ELR (cell line): ENCODE results near the gene TUSC7.

ENCODE experiments used
- DNase-seq: peaks from one replicate; pipeline ENCODE4 v3.0.0-alpha.2; 2015; ENCODE audit warnings: low read depth

Gene TUSC7

DNA sequence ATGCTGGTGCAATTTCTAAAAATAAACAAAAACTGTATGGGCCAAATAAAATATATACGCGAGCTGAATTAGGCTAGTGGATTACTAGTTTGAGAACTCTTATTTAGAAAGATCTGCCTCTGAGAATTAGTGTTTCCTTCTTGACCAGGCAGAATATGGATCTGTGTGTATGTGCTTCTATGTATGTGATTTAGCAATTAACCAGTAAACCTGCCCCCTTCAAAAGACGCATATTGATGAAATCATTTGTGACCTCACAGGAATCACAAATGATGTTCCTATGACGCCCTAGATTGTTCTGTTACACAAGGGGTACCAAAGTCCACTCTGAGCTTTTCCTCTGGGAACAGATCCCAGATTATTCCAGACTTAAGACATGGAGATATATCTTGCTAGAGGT lies at the start of gene TUSC7:
Gene TUSC7, plus strand, starts transcription at position 301 of the 400 bp plus-strand sequence.
- DNase-seq, result no peak

DNA sequence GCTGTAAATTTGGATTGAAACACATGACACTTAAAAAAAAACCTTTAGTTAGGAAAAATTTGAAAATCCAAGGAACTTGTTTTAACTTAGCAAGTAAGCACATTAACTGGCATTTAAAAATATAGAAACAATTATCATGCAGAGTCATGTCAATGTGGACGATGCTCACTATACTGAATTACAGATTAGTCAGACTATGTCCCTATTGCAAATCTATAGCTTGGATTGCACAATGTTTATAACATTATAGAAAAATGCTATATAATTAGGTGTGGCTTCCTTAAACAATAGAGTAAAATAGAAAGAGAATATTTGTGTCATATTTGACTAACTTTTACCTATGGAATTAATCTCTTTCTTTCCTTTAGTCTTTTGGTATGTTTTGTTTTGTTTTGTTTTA lies 48.4 kb upstream of the TUSC7 start:
- DNase-seq, result no peak

DNA sequence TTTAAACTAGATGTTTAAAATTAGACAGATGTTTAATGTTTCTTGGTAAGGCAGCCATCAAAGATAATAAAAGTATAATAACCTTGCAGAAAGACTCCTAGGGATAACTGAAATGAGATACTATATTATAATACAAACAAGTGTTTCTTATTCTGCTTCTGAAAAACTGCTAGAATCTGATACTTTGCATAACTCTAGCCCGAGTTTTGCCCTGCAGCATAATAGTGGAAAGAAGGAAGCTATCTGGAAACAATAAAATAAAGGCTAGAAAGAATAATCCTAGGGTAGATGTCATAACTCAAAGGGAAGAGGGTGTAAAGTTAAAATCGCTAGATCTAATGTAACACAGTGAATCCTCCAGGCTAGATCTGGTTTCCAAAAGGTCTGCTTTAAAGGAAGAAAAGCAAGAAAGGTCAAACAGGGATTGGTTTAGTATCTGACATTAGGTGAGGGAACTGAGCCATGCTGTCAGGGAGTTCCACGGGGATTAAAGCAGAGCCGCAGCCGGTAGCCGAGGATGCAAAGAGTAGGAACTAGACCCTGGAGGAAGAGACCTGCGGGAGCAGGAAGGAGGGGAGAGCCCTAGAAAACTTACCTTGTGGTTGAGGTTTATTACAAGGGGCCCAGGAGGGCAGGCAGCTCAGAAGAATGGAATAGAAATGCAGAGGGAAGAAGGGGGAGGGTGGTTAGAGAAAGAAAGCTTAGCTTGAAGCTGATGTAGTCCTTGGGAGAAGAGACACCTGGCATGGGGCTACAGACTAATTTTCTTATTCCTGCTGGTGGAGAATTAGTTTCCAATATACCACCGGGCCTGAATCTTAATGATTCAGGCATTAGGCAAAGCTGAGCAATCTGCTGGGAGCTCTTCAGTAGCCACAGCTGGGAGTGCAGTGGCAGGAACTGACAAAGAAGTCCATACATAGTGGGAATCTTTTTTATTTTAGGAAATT lies 46.1 kb upstream of the TUSC7 start:
- DNase-seq, result no peak

DNA sequence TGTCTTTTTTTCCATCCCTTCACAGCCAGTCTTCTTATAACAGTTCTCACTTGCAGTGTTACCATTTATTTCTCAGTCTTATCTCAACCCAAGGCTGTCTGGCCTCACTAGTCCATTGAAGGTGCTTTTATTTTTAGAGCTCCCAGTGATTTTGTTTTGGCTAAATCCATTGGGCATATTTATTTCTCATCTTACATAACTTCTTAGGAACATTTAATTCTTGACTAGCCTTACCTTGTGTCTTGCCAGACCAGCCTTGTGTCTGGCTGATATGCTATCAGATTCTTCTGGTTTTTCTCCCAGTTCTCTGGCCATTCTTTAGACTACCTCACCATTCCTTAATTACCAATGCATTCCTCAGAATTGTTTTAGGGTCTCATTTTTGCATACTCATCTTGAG lies 42.3 kb upstream of the TUSC7 start:
- no peak for DNase-seq

DNA sequence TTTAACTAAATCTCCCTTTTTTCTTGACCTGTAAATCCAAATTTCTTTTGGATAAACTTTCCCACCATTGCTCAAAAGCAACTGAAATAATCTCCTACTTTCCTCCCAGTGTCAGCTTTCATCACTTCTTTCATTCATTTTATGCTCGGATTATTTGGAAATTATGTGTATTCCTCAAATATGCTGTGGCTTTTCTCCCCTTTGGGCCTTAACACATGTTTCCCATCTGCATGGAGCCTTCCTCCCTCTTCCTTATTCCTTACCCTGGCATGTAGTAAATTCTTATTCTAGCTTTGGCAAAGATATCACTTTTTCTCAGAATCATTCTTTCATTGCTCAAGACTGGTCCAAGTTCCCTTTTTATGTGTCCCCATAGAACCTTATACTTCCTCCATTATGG lies 41.8 kb upstream of the TUSC7 start:
- no peak for DNase-seq

DNA sequence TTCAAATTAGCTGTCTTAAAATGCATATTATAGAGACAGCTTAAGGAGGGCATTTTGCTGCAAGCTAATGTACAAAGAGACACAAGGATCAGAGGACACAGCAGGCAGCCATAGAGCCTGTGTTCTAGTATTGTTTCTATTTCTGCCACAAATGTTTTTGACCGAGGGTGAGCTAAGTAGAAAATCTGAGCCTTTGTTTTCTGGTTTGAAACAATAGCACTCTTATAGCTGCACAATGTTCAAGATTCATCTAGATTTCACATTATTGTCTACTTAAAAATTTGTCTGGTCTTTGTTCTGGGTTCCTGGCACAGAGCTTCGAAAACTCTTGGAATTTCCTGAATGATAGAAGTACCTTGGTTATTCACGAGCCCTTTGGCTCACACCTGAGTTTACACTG lies 40.0 kb upstream of the TUSC7 start:
- DNase-seq, result no peak

DNA sequence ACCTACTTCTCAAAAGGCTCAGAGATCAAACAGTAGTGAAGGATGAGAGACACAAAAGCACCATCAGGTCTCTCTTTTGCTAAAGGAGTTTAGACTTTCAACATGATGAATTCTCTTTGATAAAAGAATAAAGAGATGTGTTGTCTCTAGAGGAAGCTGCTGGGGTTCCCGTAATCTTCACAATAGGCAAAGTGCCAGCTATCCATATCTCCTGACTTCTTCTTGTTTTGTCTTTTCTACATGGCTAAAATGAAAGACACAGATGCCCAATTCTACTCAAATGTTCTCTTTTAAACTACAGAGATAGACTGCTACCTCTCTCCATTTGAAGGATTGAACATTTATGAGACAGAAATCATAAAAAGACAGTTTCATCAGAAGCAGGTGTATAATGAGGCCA lies 38.4 kb upstream of the TUSC7 start:
- DNase-seq, result no peak

DNA sequence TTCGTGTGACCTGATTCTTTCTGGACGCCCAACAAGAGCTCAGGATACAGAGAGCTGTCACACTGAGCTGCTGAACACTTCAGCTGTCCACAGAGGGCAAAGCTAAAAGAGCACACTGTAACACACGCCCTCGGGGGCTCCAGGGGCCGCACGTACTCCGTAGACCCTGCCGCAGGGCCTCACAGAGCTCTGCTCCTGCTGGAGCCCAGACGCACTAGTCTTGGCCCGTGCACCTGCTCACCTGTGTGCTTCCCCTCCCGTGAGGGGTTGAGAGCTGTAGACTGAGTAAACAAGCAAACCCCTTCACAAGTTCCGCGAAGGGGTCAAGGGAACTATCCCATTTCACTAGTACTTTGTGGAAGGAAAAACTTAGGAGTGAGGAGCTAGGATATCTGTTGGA lies 30.7 kb upstream of the TUSC7 start:
- no peak for DNase-seq

DNA sequence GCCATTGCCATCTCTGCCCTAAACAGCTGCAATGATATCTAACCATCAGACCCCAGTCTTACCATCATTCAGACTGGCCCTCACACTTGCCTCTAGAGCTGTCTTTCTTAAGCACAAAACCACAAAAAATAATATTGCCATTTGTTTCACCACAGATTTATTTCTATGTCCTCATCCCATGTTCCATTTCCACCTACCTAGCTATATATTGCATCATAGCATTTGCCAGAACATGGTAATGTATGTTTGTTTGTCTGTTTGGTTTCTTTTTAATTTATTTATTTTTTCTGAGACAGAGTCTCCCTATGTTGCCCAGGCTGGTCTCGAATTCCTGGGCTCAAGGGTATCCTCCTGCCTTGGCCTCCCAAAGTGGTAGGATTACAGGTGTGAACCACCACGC lies 18.5 kb upstream of the TUSC7 start:
- DNase-seq, result no peak

DNA sequence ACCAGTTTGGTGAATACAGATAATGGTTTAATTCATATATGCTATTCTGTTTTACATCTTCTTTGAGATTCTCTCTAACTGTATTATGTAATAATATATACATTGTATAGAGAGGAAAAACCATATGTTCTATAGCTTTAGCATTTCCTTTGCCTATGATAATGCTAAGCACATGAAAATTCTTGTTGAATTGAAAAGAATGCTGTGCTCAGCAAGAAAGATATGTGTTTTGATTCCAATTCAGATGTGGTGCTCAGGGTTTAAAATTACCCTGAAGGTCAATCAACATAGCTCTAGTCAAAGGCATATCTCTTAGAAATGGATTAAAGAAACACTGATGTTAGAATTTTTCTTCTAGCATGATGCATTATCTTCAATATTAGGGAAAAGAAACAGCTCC lies 8.5 kb upstream of the TUSC7 start:
- no peak for DNase-seq

DNA sequence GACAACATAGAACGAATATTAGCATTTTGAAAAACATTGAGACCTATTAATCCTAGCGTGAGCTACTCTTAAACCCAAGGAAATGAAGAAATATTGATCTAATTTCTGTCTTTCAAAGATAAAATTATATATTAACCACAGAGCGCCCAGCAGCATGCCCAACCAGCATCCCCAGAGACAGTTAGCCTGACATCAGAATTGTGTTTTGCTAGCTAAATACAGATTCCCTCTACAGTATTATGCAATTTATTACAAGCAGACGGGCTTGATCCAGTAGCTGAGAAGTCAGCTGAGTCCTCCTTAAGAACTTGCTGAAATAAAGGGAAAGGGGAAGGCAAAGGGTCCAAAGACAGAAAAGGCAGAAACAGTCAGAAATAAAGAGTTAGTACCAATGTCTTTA lies 7.2 kb upstream of the TUSC7 start:
- no peak for DNase-seq

DNA sequence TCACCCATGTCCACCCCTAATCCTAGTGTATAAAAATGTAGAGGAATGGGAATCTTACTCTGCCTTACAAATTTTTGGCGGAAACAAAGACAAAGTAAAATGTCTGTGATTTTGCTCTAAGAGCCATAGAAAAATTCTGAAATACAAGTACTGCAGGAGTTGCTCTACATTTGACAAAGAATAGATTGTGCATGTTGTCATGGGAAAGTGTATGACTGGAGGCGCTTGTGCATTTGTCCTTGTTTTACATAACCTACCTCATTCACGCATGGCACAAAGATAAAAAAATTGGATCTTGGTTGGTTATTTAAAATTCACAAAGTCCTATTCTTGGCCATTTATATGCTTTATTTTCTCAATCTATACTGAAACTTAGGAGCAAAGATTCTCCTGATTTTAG lies 2.0 kb upstream of the TUSC7 start:
- no peak for DNase-seq

DNA sequence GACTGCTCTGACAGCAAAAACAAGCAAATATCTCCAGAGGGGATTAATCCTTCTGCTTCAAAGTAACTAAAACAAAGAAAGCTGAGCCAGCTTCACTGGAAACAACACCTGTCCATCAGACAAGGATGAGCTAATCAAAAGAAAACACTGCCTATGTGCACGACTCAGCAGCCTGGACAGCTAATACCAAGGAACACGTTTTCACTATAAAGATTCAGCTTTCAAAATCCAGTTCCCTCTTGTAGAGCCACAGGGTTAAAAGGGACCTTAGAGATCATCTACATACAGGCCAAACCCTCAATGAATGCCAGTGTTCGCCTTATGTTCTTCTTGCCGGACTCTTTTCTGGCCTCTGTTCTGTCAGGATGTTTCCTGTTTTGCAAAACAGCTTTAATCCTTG lies 6.9 kb downstream of the TUSC7 start:
- DNase-seq, result no peak

DNA sequence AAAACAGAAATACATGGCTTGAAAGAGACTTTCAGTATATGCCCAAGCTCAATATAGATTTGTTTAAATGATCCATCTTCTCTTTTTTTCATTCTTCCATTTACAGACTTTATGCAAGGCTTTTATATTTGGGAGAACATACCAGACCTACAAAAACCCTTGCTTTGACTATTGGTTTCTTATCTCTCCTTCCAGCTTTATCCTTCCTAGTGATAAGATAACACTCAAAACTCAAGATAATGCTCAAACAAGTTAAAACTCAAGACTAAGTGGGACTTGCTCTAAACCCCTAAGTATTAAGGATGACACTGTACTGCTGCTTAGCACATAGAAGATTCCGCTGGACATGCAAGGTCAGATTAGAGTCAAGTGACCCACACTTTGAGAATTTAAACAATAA lies 8.0 kb downstream of the TUSC7 start:
- no peak for DNase-seq

DNA sequence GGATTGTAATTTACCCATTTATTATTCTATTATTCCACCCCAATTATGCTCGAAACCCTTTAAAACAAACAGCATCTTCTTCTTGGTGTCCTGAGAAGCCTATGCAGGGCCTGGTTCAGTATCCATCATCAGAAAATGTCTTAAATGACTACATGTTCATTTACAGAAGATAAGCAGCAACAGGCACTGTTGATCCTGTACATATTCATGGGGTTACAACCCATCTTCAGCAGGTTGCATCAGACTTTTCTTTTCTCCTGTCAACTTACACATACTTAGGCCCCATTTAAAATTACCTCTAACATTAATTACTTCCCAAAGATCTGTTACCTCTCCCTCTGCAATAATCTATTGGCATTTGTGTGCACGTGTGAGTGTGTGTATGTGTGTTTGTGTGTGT lies 18.9 kb downstream of the TUSC7 start:
- DNase-seq, result no peak

DNA sequence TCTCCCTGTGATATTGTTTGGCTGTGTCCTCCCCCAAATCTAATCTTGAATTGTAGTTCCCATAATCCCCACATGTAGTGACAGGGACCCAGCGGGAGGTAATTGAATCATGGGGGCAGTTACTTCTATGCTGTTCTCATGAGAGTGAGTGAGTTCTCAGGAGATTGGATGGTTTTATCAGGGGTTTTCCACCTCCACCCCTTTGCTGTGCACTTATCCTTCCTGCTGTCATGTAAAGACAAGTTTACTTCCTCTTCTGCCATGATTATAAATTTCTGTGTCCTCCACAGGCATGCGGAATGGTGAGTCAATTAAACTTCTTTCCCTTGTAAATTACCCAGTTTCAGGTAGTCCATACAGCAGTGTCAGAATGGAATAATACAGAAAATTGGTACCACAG lies 24.7 kb downstream of the TUSC7 start:
- no peak for DNase-seq

DNA sequence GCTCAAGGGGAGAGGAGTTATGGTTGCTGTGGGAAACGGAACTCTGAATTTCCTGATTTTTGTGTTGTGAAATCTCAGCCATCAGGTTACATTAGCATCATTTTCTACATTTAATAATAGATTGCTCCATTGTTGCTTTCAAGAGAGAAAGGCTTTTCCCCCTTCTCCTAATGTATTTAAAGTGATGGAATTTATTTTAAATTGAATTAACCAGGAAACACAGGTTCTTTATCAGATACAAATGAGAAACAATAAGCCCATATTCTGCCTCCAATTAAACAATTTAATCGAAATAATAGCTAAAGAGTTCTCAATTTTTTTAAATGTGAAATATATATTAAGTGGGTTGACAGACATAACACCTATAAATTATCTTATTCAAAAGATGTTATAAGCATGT lies 30.1 kb downstream of the TUSC7 start:
- DNase-seq, result no peak

DNA sequence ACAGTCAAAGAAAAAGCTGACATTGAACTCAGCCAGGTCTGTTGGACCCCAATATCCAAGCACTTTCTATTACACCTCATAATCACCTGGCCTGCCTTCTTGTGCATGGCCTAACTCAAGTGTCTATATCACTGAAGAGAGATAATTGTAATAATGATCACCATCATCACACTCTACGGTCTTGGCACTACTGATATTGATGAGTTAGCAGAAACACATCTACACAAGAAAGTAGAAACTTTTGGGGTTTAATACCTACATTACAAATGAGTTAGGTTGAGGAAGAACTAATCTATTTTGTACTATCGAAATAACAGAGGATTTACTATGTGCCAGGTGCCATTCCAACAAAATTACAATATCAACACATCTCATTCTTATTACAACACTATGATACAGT lies 30.7 kb downstream of the TUSC7 start:
- no peak for DNase-seq

DNA sequence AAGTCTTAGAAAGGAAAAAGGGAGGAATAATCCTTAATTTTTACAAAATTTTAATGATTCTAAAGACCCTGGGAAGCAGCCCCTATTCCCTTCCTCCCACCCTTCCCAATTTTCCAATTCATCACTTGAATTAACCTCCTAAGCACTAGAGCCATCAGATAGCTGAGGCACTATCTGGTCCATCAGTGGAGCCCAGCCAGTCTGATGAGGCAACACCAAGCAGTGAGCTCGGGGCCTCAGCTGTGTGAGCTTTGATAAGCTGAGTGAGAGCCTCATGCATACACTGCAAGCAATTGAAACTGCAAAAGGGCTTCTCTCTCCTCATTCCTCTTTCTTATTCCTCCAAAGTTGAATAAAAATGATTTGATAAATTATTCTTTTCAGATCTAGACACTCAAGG lies 31.9 kb downstream of the TUSC7 start:
- no peak for DNase-seq

DNA sequence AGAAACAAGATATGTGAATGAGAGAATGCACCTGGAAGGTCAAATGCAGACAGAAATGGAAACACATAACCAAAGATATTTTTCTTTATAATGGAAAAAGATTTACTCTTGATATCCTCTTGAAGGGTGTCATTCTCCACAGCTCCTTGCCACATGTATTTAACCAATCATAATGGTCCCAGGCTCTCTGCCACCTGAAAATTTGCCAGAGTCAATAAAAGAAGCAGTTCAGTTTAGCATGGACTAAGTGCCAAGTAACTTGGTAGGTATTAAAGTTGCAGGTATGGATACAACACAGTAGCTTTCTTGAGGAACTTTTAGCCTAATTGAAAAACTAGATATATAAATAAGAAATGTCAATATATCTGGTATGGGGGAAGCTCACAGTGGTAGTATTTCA lies 33.5 kb downstream of the TUSC7 start:
- DNase-seq, result no peak

DNA sequence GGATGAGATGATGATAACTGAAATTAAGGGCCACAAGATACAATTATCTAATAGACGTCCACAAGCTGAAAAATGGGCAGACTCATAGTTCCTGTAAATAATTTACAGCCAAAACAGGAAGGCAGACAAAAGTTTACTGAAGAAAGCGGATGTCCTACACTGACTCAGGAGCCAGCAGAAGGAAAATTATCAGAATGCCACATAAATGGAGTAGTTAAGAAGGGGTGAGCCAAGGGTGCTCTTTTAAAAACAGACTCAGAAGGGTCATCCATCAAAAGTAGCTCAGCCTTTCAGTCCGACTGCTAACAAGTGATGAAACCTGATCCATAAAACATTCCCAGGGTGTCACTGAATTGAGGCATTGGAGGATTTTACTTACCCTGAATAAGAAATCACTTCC lies 39.8 kb downstream of the TUSC7 start:
- no peak for DNase-seq

DNA sequence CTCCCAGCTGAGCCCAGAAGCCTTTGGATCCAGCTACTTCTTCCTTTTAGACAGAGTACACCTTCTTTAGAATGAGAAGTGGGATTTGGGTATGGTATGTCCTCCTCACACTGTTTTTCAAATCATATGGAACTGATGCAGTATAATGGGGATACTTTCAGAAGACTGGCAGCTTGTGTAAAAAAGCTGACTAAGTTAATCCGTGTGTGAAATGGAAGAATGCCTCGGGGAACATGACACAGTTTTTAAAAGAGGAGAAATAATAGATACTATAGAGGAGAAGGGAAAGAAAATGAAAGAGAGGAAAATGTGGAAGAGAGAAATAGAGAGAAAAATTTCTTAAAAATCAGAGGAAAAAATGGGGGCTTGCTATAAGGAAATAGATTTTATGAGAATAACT lies 47.7 kb downstream of the TUSC7 start:
- DNase-seq, result no peak

DNA sequence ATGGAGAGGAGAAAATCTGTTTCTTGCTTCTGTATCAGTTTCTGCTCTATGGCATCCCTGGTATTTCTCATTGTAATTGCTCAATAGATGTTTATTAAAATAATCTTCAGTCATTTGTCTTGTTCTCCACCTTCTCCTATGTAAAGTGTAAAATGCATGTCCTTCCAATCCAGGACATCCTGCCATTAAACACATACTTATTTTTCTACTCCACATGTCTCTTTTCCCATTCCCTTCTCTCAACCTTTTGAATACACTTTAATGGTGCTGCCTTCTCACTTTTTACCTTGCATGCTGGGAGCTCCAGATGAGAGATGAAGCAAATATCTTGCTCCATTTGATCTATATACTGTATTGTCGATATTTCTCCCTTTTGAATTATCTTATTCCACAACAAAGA lies 49.7 kb downstream of the TUSC7 start:
- no peak for DNase-seq
